Measurements from ENCODE around the gene CCDC33. TPM values are rescaled to one million over a fixed set of nuclear protein-coding genes. Genes with fewer than 3 reads are reported as not detected.

CCDC33 gene
- total RNA-seq, 1 donor: 0.09 TPM

DNA sequence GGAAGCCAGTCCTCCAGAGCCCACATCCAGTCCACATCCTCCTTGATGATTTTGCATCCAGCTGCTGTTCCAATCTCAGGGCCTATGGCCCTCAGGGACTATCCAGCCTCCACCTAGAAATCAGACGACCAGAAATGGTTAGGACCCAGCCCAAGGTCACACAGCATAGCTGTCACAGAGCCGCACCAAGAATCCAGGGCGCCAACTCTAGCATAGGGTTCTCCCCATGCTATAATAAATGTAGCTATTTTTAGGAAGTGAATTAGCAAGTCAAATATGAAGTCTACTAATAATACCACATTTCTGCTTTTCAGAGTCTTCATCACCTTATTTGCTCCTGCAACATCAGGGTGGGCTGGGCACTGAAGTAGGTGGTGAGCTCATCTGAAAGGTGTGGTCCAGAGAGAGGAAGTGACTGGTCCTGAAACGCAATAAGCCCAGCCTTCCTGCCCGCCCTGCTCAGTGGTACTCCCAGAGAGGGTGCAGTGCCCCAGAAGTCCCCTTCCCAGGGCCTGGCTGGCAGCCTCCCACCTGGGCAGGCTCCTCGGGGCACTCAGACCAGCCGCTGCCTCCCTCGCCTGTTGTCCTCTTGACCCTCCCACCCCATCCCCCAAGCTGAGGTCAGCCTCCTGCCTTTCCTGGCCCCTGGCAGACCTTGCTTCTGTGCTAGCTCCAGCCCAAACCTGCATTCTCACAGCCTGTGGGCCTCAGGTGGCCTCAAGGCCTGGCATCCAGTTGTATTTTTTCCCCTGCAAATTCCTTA is 148.9 kb downstream of the CCDC33 start:
- H3K4me3 ChIP-seq (ENCODE audit: low read depth, low read length): no peak overlapping the region
- peak; percentile 40 for DNase-seq (ENCODE audit: low read depth)
- no peak for TF ChIP-seq CTCF (IDR thresholded peaks at IDR 0.05; ENCODE audit: insufficient read depth, low read length)

DNA sequence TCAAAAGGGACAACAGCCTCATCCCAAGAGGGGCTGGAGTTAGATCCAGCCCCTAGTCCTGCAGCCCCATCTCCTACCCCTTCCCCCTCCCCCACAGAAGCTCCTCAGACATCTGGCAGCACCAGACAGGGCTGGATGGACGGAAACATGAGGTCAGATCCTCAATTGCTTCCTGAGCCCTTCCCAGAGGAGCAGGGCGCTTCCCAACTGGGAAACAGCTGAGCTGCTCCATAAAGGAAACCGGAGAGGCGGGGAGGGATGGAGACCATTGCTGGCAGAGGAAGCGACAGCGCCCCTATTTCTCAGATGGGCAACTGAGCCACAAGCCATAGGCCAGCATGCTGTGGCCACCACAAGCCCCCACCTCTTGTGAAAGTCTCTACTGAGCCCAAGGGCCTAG is 149.6 kb downstream of the CCDC33 start:
- no peak for DNase-seq (ENCODE audit: low read depth)
- TF ChIP-seq CTCF (IDR thresholded peaks at IDR 0.05; ENCODE audit: insufficient read depth, low read length): no peak

More for the DNA sequence above, 149.6 kb downstream of the CCDC33 start:
- no peak overlapping the region for H3K4me3 ChIP-seq (ENCODE audit: low read depth, low read length)

Other genes with a start within 250 kb of the CCDC33 start
- gene STOML1, start 244.0 kb upstream of the CCDC33 start, total RNA-seq (ENCODE audit: low replicate concordance): 6.8 and 19.0 TPM in 2 replicates
- gene PML, start 241.6 kb upstream of the CCDC33 start, total RNA-seq (ENCODE audit: low replicate concordance): 29.3 and 31.9 TPM in 2 replicates
- gene GOLGA6A, start 153.8 kb upstream of the CCDC33 start, total RNA-seq (ENCODE audit: low replicate concordance): not detected in 2 replicates
- gene ISLR2, start 105.7 kb upstream of the CCDC33 start, total RNA-seq (ENCODE audit: low replicate concordance): 0.36 and 0.90 TPM in 2 replicates
- 163 and 243 TPM in 2 replicates for gene ISLR, start 62.6 kb upstream of the CCDC33 start, total RNA-seq (ENCODE audit: low replicate concordance)
- gene STRA6, start 33.5 kb upstream of the CCDC33 start, total RNA-seq (ENCODE audit: low replicate concordance): 0.18 and 0.25 TPM in 2 replicates
- gene CYP11A1, start 131.3 kb downstream of the CCDC33 start, total RNA-seq (ENCODE audit: low replicate concordance): 0.33 and 0.90 TPM in 2 replicates
- gene SEMA7A, start 197.6 kb downstream of the CCDC33 start, total RNA-seq (ENCODE audit: low replicate concordance): 2.6 and 7.9 TPM in 2 replicates
- 50.3 and 52.2 TPM in 2 replicates for gene UBL7, start 224.8 kb downstream of the CCDC33 start, total RNA-seq (ENCODE audit: low replicate concordance)